HFF-Myc (cell line): ENCODE measurements around the gene BAG5.

Experiments used
- DNase-seq: peaks from one replicate; pipeline ENCODE4 v3.0.0-alpha.2; 2011; ENCODE audit warnings: low read depth; ENCODE audit errors: extremely low read depth
- H3K4me3 ChIP-seq: replicated peaks from 2 replicates; pipeline ENCODE4 v1.5.1; 2011; ENCODE audit warnings: low read depth, mild to moderate bottlenecking, control low read depth, low read length
- TF ChIP-seq, protein P1 (sequence below): IDR thresholded peaks from 2 replicates; pipeline ENCODE4 v1.5.1; 2012; ENCODE audit warnings: mild to moderate bottlenecking, low read depth, low read length, control low read depth; ENCODE audit errors: missing control alignments

BAG5 gene

DNA sequence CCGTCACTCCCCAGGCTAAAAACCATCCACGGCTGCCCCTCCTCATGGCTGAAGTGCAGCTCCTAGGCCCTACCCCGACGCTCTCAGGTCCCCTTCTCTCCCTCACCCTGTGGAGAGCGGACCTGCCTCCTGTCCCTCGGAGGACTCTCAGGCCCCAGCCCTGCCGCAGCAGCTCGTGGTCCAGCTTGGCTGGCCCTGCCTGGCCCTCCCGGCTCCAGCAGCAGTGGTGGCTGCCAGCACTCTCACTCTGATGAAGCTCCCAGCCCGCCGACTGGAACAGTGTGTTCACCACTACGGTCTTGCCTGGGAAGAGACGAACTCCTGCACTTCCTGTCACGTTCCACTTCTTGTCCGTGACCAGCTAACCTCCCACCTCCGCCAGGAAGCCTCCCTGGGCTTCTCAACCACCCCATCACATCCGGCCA, 11.1 kb downstream of the BAG5 start:
- TF ChIP-seq, protein P1, sequence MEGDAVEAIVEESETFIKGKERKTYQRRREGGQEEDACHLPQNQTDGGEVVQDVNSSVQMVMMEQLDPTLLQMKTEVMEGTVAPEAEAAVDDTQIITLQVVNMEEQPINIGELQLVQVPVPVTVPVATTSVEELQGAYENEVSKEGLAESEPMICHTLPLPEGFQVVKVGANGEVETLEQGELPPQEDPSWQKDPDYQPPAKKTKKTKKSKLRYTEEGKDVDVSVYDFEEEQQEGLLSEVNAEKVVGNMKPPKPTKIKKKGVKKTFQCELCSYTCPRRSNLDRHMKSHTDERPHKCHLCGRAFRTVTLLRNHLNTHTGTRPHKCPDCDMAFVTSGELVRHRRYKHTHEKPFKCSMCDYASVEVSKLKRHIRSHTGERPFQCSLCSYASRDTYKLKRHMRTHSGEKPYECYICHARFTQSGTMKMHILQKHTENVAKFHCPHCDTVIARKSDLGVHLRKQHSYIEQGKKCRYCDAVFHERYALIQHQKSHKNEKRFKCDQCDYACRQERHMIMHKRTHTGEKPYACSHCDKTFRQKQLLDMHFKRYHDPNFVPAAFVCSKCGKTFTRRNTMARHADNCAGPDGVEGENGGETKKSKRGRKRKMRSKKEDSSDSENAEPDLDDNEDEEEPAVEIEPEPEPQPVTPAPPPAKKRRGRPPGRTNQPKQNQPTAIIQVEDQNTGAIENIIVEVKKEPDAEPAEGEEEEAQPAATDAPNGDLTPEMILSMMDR = no peak
- no peak for DNase-seq
- no peak overlapping the region for H3K4me3 ChIP-seq

DNA sequence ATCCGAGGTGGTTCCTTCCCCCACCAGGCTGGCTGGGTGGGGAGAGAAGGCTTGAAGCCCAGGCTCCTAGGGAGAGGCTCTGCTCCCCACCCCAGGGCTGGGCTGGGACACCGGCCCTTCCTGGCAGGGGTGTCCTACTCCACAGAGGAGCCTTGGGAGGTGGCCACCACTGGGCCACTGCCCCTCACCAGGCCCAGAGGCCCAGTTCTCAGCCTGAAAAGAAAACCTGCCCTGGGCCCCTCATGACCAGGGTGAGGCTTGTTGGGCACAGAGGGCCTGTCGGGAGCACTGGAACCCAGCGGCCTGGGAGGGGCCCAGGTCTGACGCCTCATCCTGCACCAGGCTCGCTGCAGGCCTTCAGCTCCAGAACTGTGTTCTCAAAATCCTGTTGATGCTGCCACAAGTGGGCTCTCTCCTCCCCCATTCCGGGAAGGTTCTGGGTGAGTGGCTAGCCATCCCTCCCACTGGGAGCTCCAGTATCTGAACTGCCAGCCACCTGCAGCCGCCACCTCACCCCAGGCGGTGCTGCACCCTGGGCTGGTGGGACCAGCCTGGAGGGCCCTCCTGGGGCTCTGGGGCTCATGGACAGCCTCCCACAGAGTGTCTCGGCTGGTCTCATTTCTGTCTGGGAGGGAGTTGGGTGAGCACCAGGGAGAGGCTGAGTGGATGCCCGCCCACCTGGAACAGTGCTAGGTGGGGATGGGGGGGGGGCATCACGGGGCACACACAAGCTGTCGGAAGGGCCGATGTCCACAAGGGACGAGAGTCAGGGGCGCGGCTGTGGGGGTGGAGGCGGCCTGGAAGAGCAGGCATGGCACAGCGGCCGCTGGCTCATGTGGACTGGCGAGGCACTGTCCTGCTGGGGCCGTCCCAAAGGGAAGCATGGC, 11.8 kb downstream of the BAG5 start:
- DNase-seq = no peak
- TF ChIP-seq, protein P1 = no peak
- H3K4me3 ChIP-seq = no peak overlapping the region

DNA sequence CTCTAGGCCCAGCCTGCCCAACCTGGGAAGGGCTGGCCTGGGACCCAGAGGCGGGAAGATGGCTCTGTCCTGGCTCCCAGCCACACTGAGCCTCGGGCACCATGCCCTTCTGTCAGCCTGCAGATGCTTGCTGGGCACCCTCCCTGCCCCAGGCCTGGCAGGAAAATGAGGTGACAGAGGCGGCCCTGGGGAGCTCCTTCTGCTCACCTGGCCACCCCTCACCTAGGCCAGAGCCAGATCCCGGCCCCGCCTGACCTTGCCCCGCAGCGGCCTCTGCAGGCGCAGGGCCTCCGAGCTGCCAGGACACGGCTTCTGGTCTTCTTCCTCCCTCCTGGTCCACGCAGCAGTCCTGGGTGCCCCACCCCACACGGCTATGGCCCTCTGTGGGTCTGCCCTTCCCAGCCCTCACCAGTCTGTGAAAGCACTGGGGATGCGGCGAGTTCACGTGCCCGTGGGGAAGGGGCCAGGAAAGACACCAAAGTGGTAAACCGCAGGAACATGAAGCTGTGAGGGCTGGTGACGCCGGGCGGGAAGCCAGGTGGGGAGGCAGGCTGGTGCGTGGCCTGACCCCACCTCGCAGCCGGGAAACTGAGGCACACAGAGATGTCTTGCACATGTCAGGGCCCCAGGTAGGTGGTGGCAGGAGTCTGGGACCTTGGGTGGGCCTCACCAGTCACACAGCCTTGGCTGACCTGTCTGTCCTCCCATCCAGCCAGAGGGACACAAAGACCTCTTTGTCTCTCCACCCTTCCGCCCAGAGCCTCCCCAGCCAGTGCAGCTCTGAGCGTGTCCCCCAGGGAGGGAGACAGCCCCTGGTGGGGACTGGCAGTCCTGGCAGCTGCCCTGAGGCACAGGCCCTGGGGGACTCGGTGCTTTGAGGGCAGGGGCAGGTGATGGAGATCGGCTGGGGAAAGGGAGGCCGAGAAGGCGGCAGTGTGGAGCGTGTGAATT, 12.8 kb downstream of the BAG5 start:
- no peak overlapping the region for H3K4me3 ChIP-seq
- DNase-seq = no peak
- TF ChIP-seq, protein P1 = no peak

DNA sequence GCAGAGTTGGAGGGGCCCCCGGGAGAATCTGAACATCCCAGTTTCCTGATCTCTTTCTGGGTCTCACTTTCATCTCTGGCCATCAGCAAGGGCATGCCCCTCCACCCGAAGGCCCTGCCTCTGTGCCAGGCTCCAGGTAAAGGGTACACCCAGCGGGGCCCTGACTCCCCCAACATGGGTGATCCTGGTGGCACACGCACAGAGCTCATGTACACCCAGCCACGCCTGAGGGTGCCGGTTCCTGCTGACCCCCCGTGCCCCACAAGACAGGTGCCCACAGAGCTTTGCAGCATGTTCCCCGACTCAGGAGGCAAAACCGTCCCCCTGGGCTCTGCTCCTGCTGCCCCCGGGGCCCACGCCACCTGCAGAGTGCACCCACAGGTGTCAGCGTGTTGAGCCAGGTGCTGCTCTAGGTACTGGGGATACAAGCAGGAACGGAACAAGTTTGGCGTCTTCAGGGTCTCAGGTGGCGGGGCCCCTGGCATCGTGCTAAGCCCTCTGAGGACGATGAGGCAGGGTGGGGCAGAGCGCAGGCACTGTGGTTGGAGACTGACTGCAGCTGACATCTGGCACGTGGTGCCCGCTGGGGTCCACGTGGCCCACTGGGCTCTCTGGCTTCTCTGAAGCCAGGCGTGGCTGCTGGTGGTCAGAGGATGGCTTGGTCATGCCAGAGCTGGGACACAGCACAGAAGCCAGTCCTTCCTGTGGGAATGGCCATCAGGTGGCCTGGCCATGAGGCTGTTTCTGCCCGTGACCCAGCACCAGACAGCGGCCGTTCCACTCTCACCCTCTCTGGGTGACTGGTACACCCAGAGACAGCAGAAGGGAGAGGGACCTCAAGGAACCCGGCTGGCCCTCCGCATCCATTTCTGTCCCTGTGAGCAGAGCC, 13.8 kb downstream of the BAG5 start:
- TF ChIP-seq, protein P1 = no peak
- no peak overlapping the region for H3K4me3 ChIP-seq
- no peak for DNase-seq

DNA sequence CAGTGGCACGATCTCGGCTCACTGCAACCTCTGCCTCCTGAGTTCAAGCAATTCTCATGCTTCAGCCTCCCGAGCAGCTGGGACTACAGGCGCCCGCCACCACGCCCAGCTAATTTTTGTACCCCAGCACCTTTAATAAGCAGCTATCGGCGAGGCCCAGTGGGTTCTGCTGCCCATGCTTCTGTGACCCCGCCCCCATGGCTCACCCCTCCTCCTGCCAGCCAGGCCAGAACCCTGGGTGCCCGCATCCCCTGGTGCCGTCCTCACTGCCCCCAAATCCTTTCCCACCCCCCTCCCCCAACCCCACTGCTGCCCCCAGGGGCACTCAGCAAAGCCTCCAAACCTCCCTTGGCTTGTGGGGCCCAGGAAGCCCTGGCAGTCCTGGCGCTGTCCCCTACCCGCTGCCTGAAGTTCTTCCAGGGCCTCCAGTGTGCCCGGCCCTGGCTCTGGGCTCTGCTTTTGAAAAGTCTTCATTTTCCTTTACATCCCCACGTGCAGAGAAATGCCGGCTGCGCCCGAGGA, 14.5 kb downstream of the BAG5 start:
- DNase-seq = no peak
- TF ChIP-seq, protein P1 = no peak
- no peak overlapping the region for H3K4me3 ChIP-seq

DNA sequence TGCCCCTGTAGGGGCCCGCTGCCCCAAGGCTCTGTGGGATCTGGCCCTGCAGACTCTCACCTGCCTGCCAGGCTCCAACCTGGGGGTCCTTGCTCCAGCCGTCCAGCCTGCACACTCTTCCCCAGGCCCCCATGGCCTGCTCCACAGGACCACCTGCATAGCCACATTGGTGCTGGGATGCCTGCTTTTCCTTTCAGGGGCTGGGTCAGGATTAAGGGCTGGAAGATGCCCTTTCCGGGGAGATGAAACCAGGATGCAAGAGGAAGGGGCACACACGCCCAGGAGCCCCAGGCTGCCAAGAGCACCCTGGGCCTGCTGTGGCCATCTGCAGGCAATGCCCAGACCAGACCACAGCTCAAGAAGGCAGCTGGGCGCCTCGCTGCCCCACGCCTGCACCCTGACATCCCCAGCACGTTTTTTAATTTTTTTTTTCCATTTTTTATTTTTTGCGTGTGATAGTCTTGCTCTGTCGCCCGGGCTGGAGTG, 15.0 kb downstream of the BAG5 start:
- TF ChIP-seq, protein P1 = no peak

More for the DNA sequence above, 15.0 kb downstream of the BAG5 start:
- DNase-seq = no peak
- no peak overlapping the region for H3K4me3 ChIP-seq
